ENCODE data around the gene CIAO3. TPM values are rescaled to one million over a fixed set of nuclear protein-coding genes. Genes with fewer than 3 reads are reported as not detected.

Gene CIAO3
- total and polyA plus RNA-seq, 5 donors, result 21.5 to 31.3 (median 23.9) TPM

GRCh38 chr16:783404-784161, 42.8 kb upstream of the CIAO3 start:
- intact Hi-C loops (cut with DNase I), result loop anchor here in 2 of 4 donors (2.0 to 10.0 kb wide), 2 partner anchors 69 to 71 kb away; partner anchors contain the start of gene METRN (in 1 of the 2)
- no peak overlapping the region for H3K27ac ChIP-seq (ENCODE audit: low read length)
- H3K4me1 ChIP-seq (ENCODE audit: control insufficient read depth, insufficient read depth, low read length), result peaks cover 4% of the 10 kb centered on the region
- H3K4me3 ChIP-seq (ENCODE audit: low read length), result no peak overlapping the region
- no peaks in the 10 kb centered on the region for H3K27me3 ChIP-seq (ENCODE audit: control insufficient read depth, insufficient read depth)
- DNase-seq (peak; percentile 57 to 80 (median 77)), ATAC-seq (no peak)
- H3K9me3 ChIP-seq (ENCODE audit: control insufficient read depth, low read length), result no peaks in the 10 kb centered on the region
- WGBS, result 29% methylated on average over 17 of the region's 17 CpGs

GRCh38 chr16:782766-783403, 42.1 kb upstream of the CIAO3 start:
- no peaks in the 10 kb centered on the region for H3K27me3 ChIP-seq (ENCODE audit: control insufficient read depth, insufficient read depth)

GRCh38 chr16:782258-782657, 41.5 kb upstream of the CIAO3 start:
- WGBS, result 53% methylated on average over 6 of the region's 6 CpGs
- no peak overlapping the region for H3K4me3 ChIP-seq (ENCODE audit: low read length)
- no peaks in the 10 kb centered on the region for H3K4me1 ChIP-seq (ENCODE audit: control insufficient read depth, insufficient read depth, low read length)
- H3K27me3 ChIP-seq (ENCODE audit: control insufficient read depth, insufficient read depth), result no peaks in the 10 kb centered on the region
- no peak for ATAC-seq
- no peaks in the 10 kb centered on the region for H3K9me3 ChIP-seq (ENCODE audit: control insufficient read depth, low read length)
- intact Hi-C loops (cut with DNase I), result loop anchor here in 1 of 4 donors (10.0 kb wide), 1 partner anchor 67 kb away; the partner anchor contains the start of gene METRN
- no peak for DNase-seq
- H3K27ac ChIP-seq (ENCODE audit: low read length), result no peak overlapping the region

More at GRCh38 chr16:782766-783403, 42.1 kb upstream of the CIAO3 start:
- Histone ChIP-seq H3K27ac (ENCODE audit: low read length) (no peak overlapping the region), H3K9me3 (ENCODE audit: control insufficient read depth, low read length) (no peaks in the 10 kb centered on the region), H3K4me3 (ENCODE audit: low read length) (no peak overlapping the region), H3K4me1 (ENCODE audit: control insufficient read depth, insufficient read depth, low read length) (peaks cover 4% of the 10 kb centered on the region)
- intact Hi-C loops (cut with DNase I), result loop anchor here in 1 of 4 donors (10.0 kb wide), 1 partner anchor 68 kb away; the partner anchor contains the start of gene METRN
- DNase-seq (no peak), ATAC-seq (no peak)
- 76% methylated on average over 36 of the region's 36 CpGs for WGBS

- no peaks in the 10 kb centered on the region for H3K9me3 ChIP-seq (ENCODE audit: control insufficient read depth, low read length)
- intact Hi-C loops (cut with DNase I), result loop anchor here in 1 of 4 donors (10.0 kb wide), 1 partner anchor 67 kb away; the partner anchor contains the start of gene METRN
- no peaks in the 10 kb centered on the region for H3K4me1 ChIP-seq (ENCODE audit: control insufficient read depth, insufficient read depth, low read length)
- DNase-seq (no peak), ATAC-seq (no peak)
- no peak overlapping the region for H3K4me3 ChIP-seq (ENCODE audit: low read length)
- H3K27ac ChIP-seq (ENCODE audit: low read length), result no peak overlapping the region
- WGBS, result 70% methylated on average over 19 of the region's 19 CpGs
- H3K27me3 ChIP-seq (ENCODE audit: control insufficient read depth, insufficient read depth), result no peaks in the 10 kb centered on the region
These were observed 40.7 kb upstream of the CIAO3 start for GRCh38 chr16:781346-782010.

GRCh38 chr16:780296-780695, 39.5 kb upstream of the CIAO3 start:
- H3K4me3 ChIP-seq (ENCODE audit: low read length), result no peak overlapping the region
- no peaks in the 10 kb centered on the region for H3K27me3 ChIP-seq (ENCODE audit: control insufficient read depth, insufficient read depth)
- 87% methylated on average over 16 of the region's 16 CpGs for WGBS

GRCh38 chr16:779561-779960, 38.8 kb upstream of the CIAO3 start:
- H3K9me3 ChIP-seq (ENCODE audit: control insufficient read depth, low read length), result no peaks in the 10 kb centered on the region
- 64% methylated on average over 13 of the region's 13 CpGs for WGBS
- intact Hi-C loops (cut with DNase I), result no loop called here
- H3K27ac ChIP-seq (ENCODE audit: low read length), result no peak overlapping the region
- H3K27me3 ChIP-seq (ENCODE audit: control insufficient read depth, insufficient read depth), result no peaks in the 10 kb centered on the region
- H3K4me3 ChIP-seq (ENCODE audit: low read length), result no peak overlapping the region
- no peaks in the 10 kb centered on the region for H3K4me1 ChIP-seq (ENCODE audit: control insufficient read depth, insufficient read depth, low read length)
- DNase-seq, result no peak
- no peak for ATAC-seq

More at GRCh38 chr16:780296-780695, 39.5 kb upstream of the CIAO3 start:
- H3K4me1 ChIP-seq (ENCODE audit: control insufficient read depth, insufficient read depth, low read length), result no peaks in the 10 kb centered on the region
- DNase-seq (no peak), ATAC-seq (no peak)
- intact Hi-C loops (cut with DNase I), result loop anchor here in 1 of 4 donors (10.0 kb wide), 1 partner anchor 65 kb away; the partner anchor contains the start of gene METRN
- no peaks in the 10 kb centered on the region for H3K9me3 ChIP-seq (ENCODE audit: control insufficient read depth, low read length)
- no peak overlapping the region for H3K27ac ChIP-seq (ENCODE audit: low read length)

GRCh38 chr16:778909-779527, 38.2 kb upstream of the CIAO3 start:
- Histone ChIP-seq H3K4me1 (ENCODE audit: control insufficient read depth, insufficient read depth, low read length) (no peaks in the 10 kb centered on the region), H3K4me3 (ENCODE audit: low read length) (no peak overlapping the region), H3K27me3 (ENCODE audit: control insufficient read depth, insufficient read depth) (no peaks in the 10 kb centered on the region), H3K27ac (ENCODE audit: low read length) (no peak overlapping the region), H3K9me3 (ENCODE audit: control insufficient read depth, low read length) (no peaks in the 10 kb centered on the region)
- no peak for ATAC-seq
- no peak for DNase-seq
- intact Hi-C loops (cut with DNase I), result no loop called here
- 84% methylated on average over 6 of the region's 6 CpGs for WGBS

- 76% methylated on average over 11 of the region's 11 CpGs for WGBS
- DNase-seq (no peak), ATAC-seq (no peak)
- no peak overlapping the region for H3K4me3 ChIP-seq (ENCODE audit: low read length)
- no peak overlapping the region for H3K27ac ChIP-seq (ENCODE audit: low read length)
- no peaks in the 10 kb centered on the region for H3K9me3 ChIP-seq (ENCODE audit: control insufficient read depth, low read length)
- intact Hi-C loops (cut with DNase I), result no loop called here
- no peaks in the 10 kb centered on the region for H3K27me3 ChIP-seq (ENCODE audit: control insufficient read depth, insufficient read depth)
- H3K4me1 ChIP-seq (ENCODE audit: control insufficient read depth, insufficient read depth, low read length), result no peaks in the 10 kb centered on the region
These were observed 37.6 kb upstream of the CIAO3 start for GRCh38 chr16:778447-778846.

GRCh38 chr16:777826-778225, 37.0 kb upstream of the CIAO3 start:
- no peak for ATAC-seq
- Histone ChIP-seq H3K4me1 (ENCODE audit: control insufficient read depth, insufficient read depth, low read length) (no peaks in the 10 kb centered on the region), H3K27me3 (ENCODE audit: control insufficient read depth, insufficient read depth) (no peaks in the 10 kb centered on the region), H3K4me3 (ENCODE audit: low read length) (no peak overlapping the region), H3K27ac (ENCODE audit: low read length) (no peak overlapping the region), H3K9me3 (ENCODE audit: control insufficient read depth, low read length) (no peaks in the 10 kb centered on the region)
- 24% methylated on average over 16 of the region's 16 CpGs for WGBS
- no peak for DNase-seq
- intact Hi-C loops (cut with DNase I), result no loop called here

GRCh38 chr16:776824-777223, 36.0 kb upstream of the CIAO3 start:
- Histone ChIP-seq H3K9me3 (ENCODE audit: control insufficient read depth, low read length) (no peaks in the 10 kb centered on the region), H3K27me3 (ENCODE audit: control insufficient read depth, insufficient read depth) (no peaks in the 10 kb centered on the region), H3K4me1 (ENCODE audit: control insufficient read depth, insufficient read depth, low read length) (no peaks in the 10 kb centered on the region), H3K4me3 (ENCODE audit: low read length) (no peak overlapping the region), H3K27ac (ENCODE audit: low read length) (no peak overlapping the region)
- intact Hi-C loops (cut with DNase I), result no loop called here
- 92% methylated on average over 9 of the region's 9 CpGs for WGBS
- DNase-seq (no peak), ATAC-seq (no peak)
